ENCODE measurements around the gene C6orf89. TPM values are rescaled to one million over a fixed set of nuclear protein-coding genes. Genes with fewer than 3 reads are reported as not detected.

C6orf89 gene
- total and polyA plus RNA-seq, 2 of the 8 experiments (the other 6 are each of a cell fraction or from before 2014, with no cell fraction given), result 4.6 to 12.3 TPM

GRCh38 chr6:36976509-36976908 lies 90.8 kb downstream of the C6orf89 start (continued):
- TF ChIP-seq CTCF (IDR thresholded peaks at IDR 0.05; ENCODE audit: control extremely low read depth in 1 of 3, insufficient read depth in 1 of 3, low read depth in 1 of 3, low read length in 3 of 3), result no peak
